ENCODE measurements around the gene MASP2.
A peak's percentile ranks its signal among the peaks of the same experiment; 100 is the strongest.

Gene MASP2

GRCh38 chr1:10987840-10988417 is 59.1 kb downstream of the MASP2 start (continued):
- TF ChIP-seq TCF4 (CRISPR knock-in tag; IDR thresholded peaks at IDR 0.05; ENCODE audit: borderline replicate concordance) (no peak), RARB (CRISPR knock-in tag; IDR thresholded peaks at IDR 0.05) (no peak)

- TF ChIP-seq ZFP3 (CRISPR knock-in tag; IDR thresholded peaks at IDR 0.05) (no peak), BACH2 (CRISPR knock-in tag; IDR thresholded peaks at IDR 0.05; ENCODE audit: borderline replicate concordance) (no peak), ZFP30 (CRISPR knock-in tag; IDR thresholded peaks at IDR 0.05) (no peak), ZNF70 (CRISPR knock-in tag; IDR thresholded peaks at IDR 0.05) (no peak)
- no peak for ATAC-seq
These were observed 60.5 kb downstream of the MASP2 start for GRCh38 chr1:10986525-10986890.

- TF ChIP-seq POU6F1 (CRISPR knock-in tag; IDR thresholded peaks at IDR 0.05; ENCODE audit: borderline replicate concordance, low read depth) (no peak), ZFP30 (CRISPR knock-in tag; IDR thresholded peaks at IDR 0.05) (no peak), ZC3H10 (CRISPR knock-in tag; IDR thresholded peaks at IDR 0.05) (no peak), ESRRG (CRISPR knock-in tag; IDR thresholded peaks at IDR 0.05) (no peak), ARNTL (CRISPR knock-in tag; IDR thresholded peaks at IDR 0.05; ENCODE audit: borderline replicate concordance, low read depth) (no peak)
- TF ChIP-seq, protein P1, sequence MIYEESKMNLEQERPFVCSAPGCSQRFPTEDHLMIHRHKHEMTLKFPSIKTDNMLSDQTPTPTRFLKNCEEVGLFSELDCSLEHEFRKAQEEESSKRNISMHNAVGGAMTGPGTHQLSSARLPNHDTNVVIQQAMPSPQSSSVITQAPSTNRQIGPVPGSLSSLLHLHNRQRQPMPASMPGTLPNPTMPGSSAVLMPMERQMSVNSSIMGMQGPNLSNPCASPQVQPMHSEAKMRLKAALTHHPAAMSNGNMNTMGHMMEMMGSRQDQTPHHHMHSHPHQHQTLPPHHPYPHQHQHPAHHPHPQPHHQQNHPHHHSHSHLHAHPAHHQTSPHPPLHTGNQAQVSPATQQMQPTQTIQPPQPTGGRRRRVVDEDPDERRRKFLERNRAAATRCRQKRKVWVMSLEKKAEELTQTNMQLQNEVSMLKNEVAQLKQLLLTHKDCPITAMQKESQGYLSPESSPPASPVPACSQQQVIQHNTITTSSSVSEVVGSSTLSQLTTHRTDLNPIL (CRISPR knock-in tag; IDR thresholded peaks at IDR 0.05; ENCODE audit: low read depth), result no peak
These were observed 66.0 kb downstream of the MASP2 start for GRCh38 chr1:10980841-10981727.

DNA sequence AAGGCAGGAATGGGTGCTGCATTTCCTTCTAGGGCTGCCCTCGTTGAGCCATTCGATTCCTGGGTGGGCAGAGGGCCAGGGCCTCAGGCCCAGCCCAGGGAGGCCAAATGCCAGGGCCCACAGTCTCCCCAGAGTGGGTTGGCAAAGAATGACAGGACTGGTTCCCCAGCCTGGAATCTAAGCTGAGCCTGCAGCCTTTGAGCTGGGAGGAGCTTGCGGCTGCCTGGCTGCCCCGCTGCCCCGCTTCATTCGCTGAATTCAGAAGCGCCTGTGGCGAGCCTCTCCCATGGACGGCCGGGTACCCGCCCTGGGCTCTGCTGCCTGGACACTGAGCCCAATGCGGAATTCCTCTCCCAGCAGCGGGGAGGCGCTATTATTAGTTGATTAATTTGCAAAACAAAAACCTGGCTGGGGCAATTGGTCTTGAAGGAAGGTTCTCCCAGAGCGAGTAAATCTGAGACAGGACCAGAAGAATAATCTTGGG is 66.9 kb downstream of the MASP2 start:
- peak; percentile 14 for ATAC-seq
- no peak for TF ChIP-seq ISL1 (CRISPR knock-in tag; IDR thresholded peaks at IDR 0.05)
- TF ChIP-seq OSR1 (CRISPR knock-in tag; IDR thresholded peaks at IDR 0.05), result no peak
- TF ChIP-seq ZFP30 (CRISPR knock-in tag; IDR thresholded peaks at IDR 0.05), result no peak
- no peak for TF ChIP-seq POU6F1 (CRISPR knock-in tag; IDR thresholded peaks at IDR 0.05; ENCODE audit: borderline replicate concordance, low read depth)
- no peak for TF ChIP-seq TOX (CRISPR knock-in tag; IDR thresholded peaks at IDR 0.05; ENCODE audit: borderline replicate concordance)
- no peak for TF ChIP-seq ZC3H10 (CRISPR knock-in tag; IDR thresholded peaks at IDR 0.05)
- no peak for TF ChIP-seq BACH2 (CRISPR knock-in tag; IDR thresholded peaks at IDR 0.05; ENCODE audit: borderline replicate concordance)
- no peak for TF ChIP-seq CSDC2 (CRISPR knock-in tag; IDR thresholded peaks at IDR 0.05)
- TF ChIP-seq ESRRG (CRISPR knock-in tag; IDR thresholded peaks at IDR 0.05), result no peak

More at GRCh38 chr1:10980841-10981727, 66.0 kb downstream of the MASP2 start:
- ATAC-seq, result no peak

DNA sequence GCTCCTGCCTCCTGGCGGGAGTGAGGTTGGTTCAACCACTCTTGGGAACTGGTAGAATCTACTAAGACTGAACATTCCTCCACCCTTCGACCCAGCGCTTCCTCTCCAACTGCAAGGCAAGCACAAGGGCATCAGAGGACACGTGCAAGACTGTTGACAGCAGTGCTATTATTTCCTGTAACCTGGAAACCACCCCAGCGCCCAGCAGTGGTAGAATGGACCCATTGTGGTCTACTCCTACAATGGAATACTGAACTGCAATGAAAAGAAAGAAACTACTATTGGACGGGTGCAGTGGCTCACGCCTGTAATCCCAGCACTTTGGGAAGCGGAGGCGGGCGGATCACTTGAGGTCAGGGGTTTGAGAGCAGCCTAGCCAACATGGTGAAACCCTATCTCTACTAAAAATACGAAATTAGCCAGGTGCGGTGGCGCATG is 67.5 kb downstream of the MASP2 start:
- TF ChIP-seq BACH2 (CRISPR knock-in tag; IDR thresholded peaks at IDR 0.05; ENCODE audit: borderline replicate concordance), result no peak
- no peak for ATAC-seq

GRCh38 chr1:10978719-10979118 is 68.3 kb downstream of the MASP2 start:
- ATAC-seq, result no peak
- no peak for TF ChIP-seq PATZ1 (CRISPR knock-in tag; IDR thresholded peaks at IDR 0.05; ENCODE audit: borderline replicate concordance)
- no peak for TF ChIP-seq PPARA (CRISPR knock-in tag; IDR thresholded peaks at IDR 0.05; ENCODE audit: borderline replicate concordance)
- TF ChIP-seq, protein P2, sequence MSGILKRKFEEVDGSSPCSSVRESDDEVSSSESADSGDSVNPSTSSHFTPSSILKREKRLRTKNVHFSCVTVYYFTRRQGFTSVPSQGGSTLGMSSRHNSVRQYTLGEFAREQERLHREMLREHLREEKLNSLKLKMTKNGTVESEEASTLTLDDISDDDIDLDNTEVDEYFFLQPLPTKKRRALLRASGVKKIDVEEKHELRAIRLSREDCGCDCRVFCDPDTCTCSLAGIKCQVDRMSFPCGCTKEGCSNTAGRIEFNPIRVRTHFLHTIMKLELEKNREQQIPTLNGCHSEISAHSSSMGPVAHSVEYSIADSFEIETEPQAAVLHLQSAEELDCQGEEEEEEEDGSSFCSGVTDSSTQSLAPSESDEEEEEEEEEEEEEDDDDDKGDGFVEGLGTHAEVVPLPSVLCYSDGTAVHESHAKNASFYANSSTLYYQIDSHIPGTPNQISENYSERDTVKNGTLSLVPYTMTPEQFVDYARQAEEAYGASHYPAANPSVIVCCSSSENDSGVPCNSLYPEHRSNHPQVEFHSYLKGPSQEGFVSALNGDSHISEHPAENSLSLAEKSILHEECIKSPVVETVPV (CRISPR knock-in tag; IDR thresholded peaks at IDR 0.05), result no peak
- TF ChIP-seq CSDC2 (CRISPR knock-in tag; IDR thresholded peaks at IDR 0.05), result no peak
- TF ChIP-seq OSR1 (CRISPR knock-in tag; IDR thresholded peaks at IDR 0.05), result no peak
- no peak for TF ChIP-seq POU6F1 (CRISPR knock-in tag; IDR thresholded peaks at IDR 0.05; ENCODE audit: borderline replicate concordance, low read depth)
- no peak for TF ChIP-seq TCF4 (CRISPR knock-in tag; IDR thresholded peaks at IDR 0.05; ENCODE audit: borderline replicate concordance)
- no peak for TF ChIP-seq BACH2 (CRISPR knock-in tag; IDR thresholded peaks at IDR 0.05; ENCODE audit: borderline replicate concordance)

Measured in SK-N-SH treated with all-trans-retinoic acid at 6 μM for 48 hours (cell line).